ENCODE measurements around the gene PIN1.
A peak's percentile ranks its signal among the peaks of the same experiment; 100 is the strongest.

Gene PIN1

GRCh38 chr19:9819596-9819909, 15.6 kb upstream of the PIN1 start:
- TF ChIP-seq MAX (IDR thresholded peaks at IDR 0.05) (peak; percentile 42; the same call in 1 of the 2 replicates), FOXM1 (IDR thresholded peaks at IDR 0.05; ENCODE audit: borderline replicate concordance, low read depth) (no peak)

- no peak for TF ChIP-seq FOXM1 (IDR thresholded peaks at IDR 0.05; ENCODE audit: borderline replicate concordance, low read depth)
- no peak for TF ChIP-seq EP300 (IDR thresholded peaks at IDR 0.05; ENCODE audit: borderline replicate concordance)
- TF ChIP-seq NFIC (IDR thresholded peaks at IDR 0.05) = no peak
- TF ChIP-seq TCF12 (IDR thresholded peaks at IDR 0.05; ENCODE audit: low read depth) = no peak
- TF ChIP-seq EGR1 (IDR thresholded peaks at IDR 0.05) = no peak
Observed at GRCh38 chr19:9823816-9824215, 11.3 kb upstream of the PIN1 start.

GRCh38 chr19:9827289-9828238, 7.6 kb upstream of the PIN1 start, which contains the start of gene UBL5:
Gene UBL5 (plus strand): TSS chr19:9827918. CDS start chr19:9828338, 420 bp downstream.
- TF ChIP-seq CREB1 (IDR thresholded peaks at IDR 0.05; ENCODE audit: low read depth) = no peak
- no peak; the same call in 1 of the 2 replicates for TF ChIP-seq EP300 (IDR thresholded peaks at IDR 0.05; ENCODE audit: borderline replicate concordance)
- TF ChIP-seq USF1 (IDR thresholded peaks at IDR 0.05) = peak; percentile 61
- no peak for TF ChIP-seq FOXM1 (IDR thresholded peaks at IDR 0.05; ENCODE audit: borderline replicate concordance, low read depth)
- peak; percentile 59 for TF ChIP-seq TCF12 (IDR thresholded peaks at IDR 0.05; ENCODE audit: low read depth)
- no peak for TF ChIP-seq REST (IDR thresholded peaks at IDR 0.05; ENCODE audit: low read depth)
- TF ChIP-seq CEBPB (IDR thresholded peaks at IDR 0.05) = no peak
- TF ChIP-seq TEAD4 (IDR thresholded peaks at IDR 0.05) = 0 out of 2 replicates have a peak, but pooled peaks have one; percentile 8
- no peak for TF ChIP-seq ZBTB7A (IDR thresholded peaks at IDR 0.05; ENCODE audit: low read depth)
- peak; percentile 48 for TF ChIP-seq YY1 (IDR thresholded peaks at IDR 0.05; ENCODE audit: low read depth)
- TF ChIP-seq NFIC (IDR thresholded peaks at IDR 0.05) = no peak
- peak; percentile 88 for TF ChIP-seq TAF1 (IDR thresholded peaks at IDR 0.05; ENCODE audit: low read depth)
- TF ChIP-seq RAD21 (IDR thresholded peaks at IDR 0.05; ENCODE audit: low read depth) = no peak
- peak; percentile 88 for TF ChIP-seq MAX (IDR thresholded peaks at IDR 0.05)
- 0 out of 2 replicates have a peak, but pooled peaks have one; percentile 26 for TF ChIP-seq EGR1 (IDR thresholded peaks at IDR 0.05)

- no peak for TF ChIP-seq MAX (IDR thresholded peaks at IDR 0.05)
- no peak for TF ChIP-seq USF1 (IDR thresholded peaks at IDR 0.05)
- no peak for TF ChIP-seq CEBPB (IDR thresholded peaks at IDR 0.05)
- TF ChIP-seq TAF1 (IDR thresholded peaks at IDR 0.05; ENCODE audit: low read depth) = no peak
- no peak for TF ChIP-seq TCF12 (IDR thresholded peaks at IDR 0.05; ENCODE audit: low read depth)
- TF ChIP-seq NFIC (IDR thresholded peaks at IDR 0.05) = no peak
Observed at GRCh38 chr19:9828551-9829063, 6.5 kb upstream of the PIN1 start.

- TF ChIP-seq MAX (IDR thresholded peaks at IDR 0.05) = no peak
- no peak for TF ChIP-seq CEBPB (IDR thresholded peaks at IDR 0.05)
- TF ChIP-seq EP300 (IDR thresholded peaks at IDR 0.05; ENCODE audit: borderline replicate concordance) = no peak
- no peak for TF ChIP-seq REST (IDR thresholded peaks at IDR 0.05; ENCODE audit: low read depth)
- TF ChIP-seq NFIC (IDR thresholded peaks at IDR 0.05) = no peak
- no peak for TF ChIP-seq CREB1 (IDR thresholded peaks at IDR 0.05; ENCODE audit: low read depth)
- TF ChIP-seq ZBTB7A (IDR thresholded peaks at IDR 0.05; ENCODE audit: low read depth) = no peak
- no peak for TF ChIP-seq EGR1 (IDR thresholded peaks at IDR 0.05)
- TF ChIP-seq YY1 (IDR thresholded peaks at IDR 0.05; ENCODE audit: low read depth) = no peak
- TF ChIP-seq USF1 (IDR thresholded peaks at IDR 0.05) = no peak
- TF ChIP-seq TAF1 (IDR thresholded peaks at IDR 0.05; ENCODE audit: low read depth) = no peak
- no peak for TF ChIP-seq TEAD4 (IDR thresholded peaks at IDR 0.05)
- TF ChIP-seq TCF12 (IDR thresholded peaks at IDR 0.05; ENCODE audit: low read depth) = no peak
- TF ChIP-seq FOXM1 (IDR thresholded peaks at IDR 0.05; ENCODE audit: borderline replicate concordance, low read depth) = no peak
- no peak for TF ChIP-seq RAD21 (IDR thresholded peaks at IDR 0.05; ENCODE audit: low read depth)
Observed at GRCh38 chr19:9834307-9834725, 802 bp upstream of the PIN1 start.

Measured in Ishikawa (cell line).